Stomach (tissue), 4 donors: ENCODE measurements around the gene INSRR.

Experiments
- CTCF ChIP-seq, 7 experiments: fragments of 450-650 bp in 4 of 7; fragments of 200-600 bp in 3 of 7; sonication (generic) in 3 of 7; IDR thresholded peaks; one replicate each; pipeline ENCODE4 v1.5.1; 2016 to 2019; ENCODE audit warnings: antibody characterized with exemption in 7 of 7, control low read depth in 2 of 7, mild to moderate bottlenecking in 1 of 7
- EP300 ChIP-seq: sonication (generic); formaldehyde crosslinking; IDR thresholded peaks from one replicate; pipeline ENCODE4 v1.6.1; 2017; ENCODE audit warnings: antibody characterized with exemption
- POLR2A ChIP-seq, 4 donors: fragments of 450-650 bp; IDR thresholded peaks; one replicate each; pipeline ENCODE4 v1.6.1; 2016; ENCODE audit warnings: antibody characterized with exemption in 4 of 4, control low read depth in 2 of 4, mild to moderate bottlenecking in 1 of 4, moderate library complexity in 1 of 4
- POLR2AphosphoS5 ChIP-seq, 3 donors: sonication (generic); formaldehyde crosslinking; IDR thresholded peaks; one replicate each; pipeline ENCODE4 v1.6.1; 2016; ENCODE audit warnings: antibody characterized with exemption in 3 of 3

DNA sequence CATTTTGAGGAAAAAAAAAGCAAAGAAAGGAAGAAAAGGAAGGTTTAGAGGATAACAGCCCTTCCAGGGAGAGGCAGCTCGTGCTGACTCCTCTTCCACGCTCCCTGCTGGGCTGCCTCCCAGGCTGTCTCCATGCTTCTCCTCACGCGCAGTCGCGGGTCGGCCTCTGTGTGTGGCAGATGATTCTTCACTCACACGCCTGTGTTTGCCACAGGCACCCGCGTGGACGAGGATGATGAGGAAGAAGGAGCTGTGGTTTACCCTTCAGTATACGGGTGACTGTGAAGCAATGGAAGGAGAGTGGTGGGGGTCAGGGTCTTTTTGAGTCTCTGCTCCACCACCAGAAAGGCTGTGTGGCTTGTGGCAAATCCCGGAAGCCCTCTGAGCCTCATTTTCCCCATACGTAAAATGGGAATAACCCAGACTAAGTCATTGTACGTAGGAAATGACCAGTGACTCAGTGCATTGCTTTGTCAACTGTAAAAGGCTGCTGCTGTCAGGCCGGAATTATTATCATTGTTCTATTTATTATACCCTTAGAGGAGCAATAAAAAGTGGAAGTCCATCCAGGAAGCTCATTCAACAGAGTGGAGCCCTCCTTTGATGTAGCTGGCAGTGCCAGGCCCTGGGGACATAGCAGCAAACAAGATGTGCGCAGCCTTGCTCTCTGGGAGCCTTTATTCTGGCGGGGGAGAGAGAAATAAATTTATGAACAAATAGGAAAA is 30.4 kb downstream of the INSRR start:
- TF ChIP-seq CTCF (IDR thresholded peaks at IDR 0.05) (no peak), POLR2A (IDR thresholded peaks at IDR 0.05) (no peak), POLR2AphosphoS5 (IDR thresholded peaks at IDR 0.05) (no peak), EP300 (no peak)
